Head of caudate nucleus (tissue), 42 donors: ENCODE measurements around the gene MACF1.
"Not testable (repeated sequence)": the region's sequence is repeated elsewhere in the genome, so short reads cannot be mapped to it uniquely, and the experiment has no call there.

Experiments used
- DNase-seq, 42 donors: peaks; one replicate each; pipeline versions ENCODE4 v3.0.0 to v3.0.0-alpha.2; 2020 to 2021; ENCODE audit warnings: mixed read lengths in 7 of 42
- intact Hi-C: fragments of 100-400 bp; cut with DNase I; formaldehyde crosslinking; loops from one replicate; pipeline ENCODE4 v1.15.0; 2022

The MACF1 gene

GRCh38 chr1:39205102-39205780 lies 746 bp downstream of the MACF1 start:
- DNase-seq: peak in 10 of 42 donors; percentile 28 to 59 (median 36)
- intact Hi-C loops: no loop called here

- no peak for DNase-seq
Measured at GRCh38 chr1:39205781-39206464, 1.4 kb downstream of the MACF1 start.

GRCh38 chr1:39208360-39208759 lies 3.9 kb downstream of the MACF1 start:
- DNase-seq, intact Hi-C loops: not testable (repeated sequence)

More at GRCh38 chr1:39205781-39206464, 1.4 kb downstream of the MACF1 start:
- intact Hi-C loops: no loop called here

- intact Hi-C loops: no loop called here
- DNase-seq: no peak
Measured at GRCh38 chr1:39210649-39211048, 6.2 kb downstream of the MACF1 start.

- intact Hi-C loops: no loop called here
- no peak for DNase-seq
Measured at GRCh38 chr1:39212499-39212898, 8.0 kb downstream of the MACF1 start.

- no peak for DNase-seq
- intact Hi-C loops: no loop called here
Measured at GRCh38 chr1:39213511-39214002, 9.1 kb downstream of the MACF1 start.

- intact Hi-C loops: no loop called here
- DNase-seq: peak in 38 of 42 donors; percentile 23 to 85 (median 65)
Measured at GRCh38 chr1:39214021-39214713, 9.7 kb downstream of the MACF1 start.

- DNase-seq: no peak
- intact Hi-C loops: no loop called here
Measured at GRCh38 chr1:39214714-39214997, 10.2 kb downstream of the MACF1 start.

- DNase-seq: peak in 4 of 42 donors; percentile 28 to 51 (median 40)
- intact Hi-C loops: no loop called here
Measured at GRCh38 chr1:39214998-39215873, 10.7 kb downstream of the MACF1 start.

GRCh38 chr1:39216771-39217170 lies 12.3 kb downstream of the MACF1 start:
- intact Hi-C loops: no loop called here
- no peak for DNase-seq

GRCh38 chr1:39220891-39221870 lies 16.7 kb downstream of the MACF1 start:
- no peak for DNase-seq
- intact Hi-C loops: no loop called here

- DNase-seq: no peak
- intact Hi-C loops: no loop called here
Measured at GRCh38 chr1:39224295-39224829, 19.9 kb downstream of the MACF1 start.

GRCh38 chr1:39226836-39227235 lies 22.3 kb downstream of the MACF1 start:
- intact Hi-C loops: no loop called here

GRCh38 chr1:39228252-39228651 lies 23.8 kb downstream of the MACF1 start:
- intact Hi-C loops: no loop called here
- no peak for DNase-seq

More at GRCh38 chr1:39226836-39227235, 22.3 kb downstream of the MACF1 start:
- no peak for DNase-seq

- intact Hi-C loops: no loop called here
- peak in 1 of 42 donors; percentile 13 for DNase-seq
Measured at GRCh38 chr1:39229504-39229903, 25.0 kb downstream of the MACF1 start.

GRCh38 chr1:39230261-39231190 lies 26.0 kb downstream of the MACF1 start:
- intact Hi-C loops: no loop called here
- peak in 10 of 42 donors; percentile 10 to 64 (median 28) for DNase-seq

- intact Hi-C loops: no loop called here
- DNase-seq: no peak
Measured at GRCh38 chr1:39236971-39237370, 32.5 kb downstream of the MACF1 start.
